Keratinocyte (primary cell): ENCODE measurements around the gene BORCS5. TPM values are rescaled to one million over a fixed set of nuclear protein-coding genes. Genes with fewer than 3 reads are reported as not detected.
"Not testable (repeated sequence)": the region's sequence is repeated elsewhere in the genome, so short reads cannot be mapped to it uniquely, and the experiment has no call there.

ENCODE experiments used
- DNase-seq: peaks from one replicate; pipeline ENCODE4 v3.0.0-alpha.2; 2011; ENCODE audit warnings: low read depth, missing footprints, low spot score
- FAIRE-seq: peaks from 2 replicates; lab custom pipeline; 2011; peaks lifted over from hg19 to GRCh38; lab: Jason Lieb, UNC
- H2AFZ ChIP-seq: 2 replicates; pipeline ENCODE4 v1.6.0; 2012; ENCODE audit warnings: low read length, control low read depth, inconsistent platforms; ENCODE audit not compliant: control insufficient read depth
- H3K27ac ChIP-seq: 2 replicates; pipeline ENCODE4 v1.5.1; 2011; ENCODE audit warnings: low read length; ENCODE audit not compliant: control insufficient read depth, insufficient read depth
- H3K27me3 ChIP-seq: 3 replicates; pipeline ENCODE4 v1.6.0; 2011; ENCODE audit warnings: low read length; ENCODE audit not compliant: control insufficient read depth, insufficient read depth; ENCODE audit errors: extremely low read depth
- H3K36me3 ChIP-seq, 2 experiments: 2 replicates in 1 of 2; 3 replicates in 1 of 2; pipeline ENCODE4 v1.5.1; 2011; ENCODE audit warnings: low read length in 2 of 2, mild to moderate bottlenecking in 1 of 2; ENCODE audit not compliant: control insufficient read depth in 2 of 2, insufficient read depth in 2 of 2; ENCODE audit errors: extremely low read depth in 1 of 2
- H3K4me1 ChIP-seq: 3 replicates; pipeline ENCODE4 v1.5.1; 2011; ENCODE audit warnings: low read length; ENCODE audit not compliant: control insufficient read depth, insufficient read depth; ENCODE audit errors: extremely low read depth
- H3K4me2 ChIP-seq: 3 replicates; pipeline ENCODE4 v1.6.0; 2011; ENCODE audit warnings: low read depth, low read length; ENCODE audit not compliant: control insufficient read depth, insufficient read depth; ENCODE audit errors: extremely low read depth
- H3K4me3 ChIP-seq, 3 experiments: fragments of 200-600 bp in 1 of 3; sonication (generic) in 1 of 3; 2 replicates in 2 of 3; 3 replicates in 1 of 3; pipeline ENCODE4 v1.5.1; 2011 to 2016; ENCODE audit warnings: low read length in 3 of 3, mild to moderate bottlenecking in 3 of 3, control low read depth in 2 of 3, inconsistent platforms in 1 of 3, low read depth in 1 of 3, mixed read lengths in 1 of 3, mixed run types in 1 of 3, moderate library complexity in 1 of 3; ENCODE audit not compliant: control insufficient read depth in 2 of 3, insufficient read depth in 2 of 3; ENCODE audit errors: extremely low read depth in 1 of 3
- H3K79me2 ChIP-seq: 2 replicates; pipeline ENCODE4 v1.6.0; 2012; ENCODE audit warnings: low read length; ENCODE audit not compliant: control insufficient read depth, insufficient read depth
- H3K9ac ChIP-seq: 3 replicates; pipeline ENCODE4 v1.6.0; 2011; ENCODE audit warnings: low read length; ENCODE audit not compliant: control insufficient read depth, insufficient read depth; ENCODE audit errors: extremely low read depth
- H3K9me1 ChIP-seq: 3 replicates; pipeline ENCODE4 v1.6.0; 2011; ENCODE audit warnings: low read length; ENCODE audit not compliant: control insufficient read depth, insufficient read depth; ENCODE audit errors: extremely low read depth
- H3K9me3 ChIP-seq: 2 replicates; pipeline ENCODE4 v1.5.1; 2012; ENCODE audit warnings: low read depth, low read length; ENCODE audit not compliant: control insufficient read depth
- H4K20me1 ChIP-seq: 3 replicates; pipeline ENCODE4 v1.6.0; 2011; ENCODE audit warnings: low read length; ENCODE audit not compliant: control insufficient read depth, insufficient read depth; ENCODE audit errors: extremely low read depth
- CTCF ChIP-seq, 3 experiments: IDR thresholded peaks in 1 of 3; conservative IDR thresholded peaks in 1 of 3; optimal IDR thresholded peaks in 1 of 3; 2 replicates in 2 of 3; 3 replicates in 1 of 3; pipeline versions ENCODE3 to v1.5.1; 2011; ENCODE audit warnings: low read length in 3 of 3, mild to moderate bottlenecking in 3 of 3, moderate library complexity in 2 of 3, control low read depth in 1 of 3, inconsistent platforms in 1 of 3; ENCODE audit not compliant: insufficient read depth in 2 of 3; ENCODE audit errors: extremely low read depth in 1 of 3
- EZH2 ChIP-seq: IDR thresholded peaks from one replicate; pipeline ENCODE4 v1.6.1; 2012; ENCODE audit warnings: inconsistent platforms, mild to moderate bottlenecking, low read length, moderate library complexity
- dilution Hi-C: fragments of 300-500 bp; cut with MboI; formaldehyde crosslinking; loops from one replicate; pipeline ENCODE4 v1.7.0; 2020; ENCODE audit warnings: low sequenced_read_pairs; ENCODE audit not compliant: extremely low pct_ligation_motif_present
- polyA plus RNA-seq, 5 experiments: library from polyadenylated mRNA; depleted of rRNA in 3 of 5; stranded (reverse) in 3 of 5; stranded (forward) in 1 of 5; unstranded in 1 of 5; fragments of >200 nt; gene quantifications; 1 replicate in 1 of 5; 2 replicates in 3 of 5; 3 replicates in 1 of 5; pipeline versions ENCODE4 v1.2.1 to v1.2.3, GENCODE V29; 2011 to 2012; ENCODE audit warnings: missing spikeins in 2 of 5, low read depth in 1 of 5, low replicate concordance in 1 of 5

Gene BORCS5
- polyA plus RNA-seq, 1 donor (not counting 4 experiments of a cell fraction or from before 2014, with no cell fraction given) = 5.4 TPM

- Histone ChIP-seq H3K36me3 (no peaks in the 10 kb centered on the region), H3K4me2 (peak overlapping the region; percentile 82), H3K27ac (peak overlapping the region; percentile 48), H4K20me1 (no peaks in the 10 kb centered on the region), H3K27me3 (no peaks in the 10 kb centered on the region), H3K79me2 (no peaks in the 10 kb centered on the region), H3K4me1 (peaks cover 23% of the 10 kb centered on the region), H3K9ac (peak overlapping the region; percentile 66), H3K9me1 (no peaks in the 10 kb centered on the region), H2AFZ (peak overlapping the region; percentile 24), H3K9me3 (no peaks in the 10 kb centered on the region), H3K4me3 (no peak overlapping the region)
- TF ChIP-seq EZH2 (no peak), CTCF (optimal IDR thresholded peaks at IDR 0.05 in 1 of 3, IDR thresholded peaks at IDR 0.05 in 1 of 3, conservative IDR thresholded peaks at IDR 0.05 in 1 of 3; ENCODE audit: extremely low read depth in 1 of 3, insufficient read depth in 2 of 3, low read length in 3 of 3) (no peak)
- peak; percentile 35 for DNase-seq
- dilution Hi-C loops = no loop called here
- peak; percentile 91 for FAIRE-seq
Measured at GRCh38 chr12:12350868-12351463, 5.9 kb upstream of the BORCS5 start.

GRCh38 chr12:12351468-12352185 lies 5.3 kb upstream of the BORCS5 start:
- not testable (repeated sequence) for H3K27me3 ChIP-seq

More at GRCh38 chr12:12351468-12352185, 5.3 kb upstream of the BORCS5 start:
- H3K79me2 ChIP-seq, H4K20me1 ChIP-seq, H3K9me3 ChIP-seq, H3K9me1 ChIP-seq, FAIRE-seq, H3K4me2 ChIP-seq, H3K4me3 ChIP-seq, H3K36me3 ChIP-seq, dilution Hi-C loops, DNase-seq: not testable (repeated sequence)
- peak overlapping the region; percentile 48 for H3K27ac ChIP-seq
- H3K4me1 ChIP-seq = peaks cover 23% of the 10 kb centered on the region
- H3K9ac ChIP-seq = peak overlapping the region; percentile 15
- H2AFZ ChIP-seq = peak overlapping the region; percentile 24
